DMS153 treated with DMSO at 0.1 percent for 48 hours (cell line): ENCODE results near the gene L3MBTL4.
"Not testable (repeated sequence)": the region's sequence is repeated elsewhere in the genome, so short reads cannot be mapped to it uniquely, and the experiment has no call there.

Source experiments
- DNase-seq: peaks from one replicate; lab custom pipeline; 2025; ENCODE audit not compliant: unreplicated experiment; lab: John Stamatoyannopoulos, UW

Gene L3MBTL4

DNA sequence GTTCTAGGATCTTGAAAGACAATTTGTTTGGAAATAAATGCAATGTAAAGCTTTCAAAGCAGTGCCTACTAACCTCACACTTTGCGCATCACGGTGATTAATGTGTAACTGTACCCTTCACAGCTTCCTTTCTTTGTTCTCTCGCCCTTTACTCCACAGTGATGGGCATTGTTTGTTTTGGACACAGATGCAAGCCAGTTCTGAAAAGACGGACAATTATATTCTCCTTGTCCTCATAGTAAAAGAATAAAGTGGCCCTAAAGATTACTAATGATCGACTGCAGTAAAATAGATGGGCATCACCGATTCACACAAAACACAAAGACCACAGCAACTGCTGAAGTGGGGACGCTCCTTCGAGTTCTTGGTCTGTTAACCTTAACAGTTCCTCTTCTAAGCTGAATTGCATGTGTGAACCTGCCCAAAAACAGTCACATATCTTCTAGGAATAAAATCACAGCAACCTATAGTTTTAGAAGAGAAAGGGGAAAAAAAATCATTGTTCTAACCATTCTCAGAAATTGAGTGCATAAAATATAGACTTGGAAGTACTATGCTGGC, 7.7 kb downstream of the L3MBTL4 start:
- DNase-seq = peak; percentile 7

DNA sequence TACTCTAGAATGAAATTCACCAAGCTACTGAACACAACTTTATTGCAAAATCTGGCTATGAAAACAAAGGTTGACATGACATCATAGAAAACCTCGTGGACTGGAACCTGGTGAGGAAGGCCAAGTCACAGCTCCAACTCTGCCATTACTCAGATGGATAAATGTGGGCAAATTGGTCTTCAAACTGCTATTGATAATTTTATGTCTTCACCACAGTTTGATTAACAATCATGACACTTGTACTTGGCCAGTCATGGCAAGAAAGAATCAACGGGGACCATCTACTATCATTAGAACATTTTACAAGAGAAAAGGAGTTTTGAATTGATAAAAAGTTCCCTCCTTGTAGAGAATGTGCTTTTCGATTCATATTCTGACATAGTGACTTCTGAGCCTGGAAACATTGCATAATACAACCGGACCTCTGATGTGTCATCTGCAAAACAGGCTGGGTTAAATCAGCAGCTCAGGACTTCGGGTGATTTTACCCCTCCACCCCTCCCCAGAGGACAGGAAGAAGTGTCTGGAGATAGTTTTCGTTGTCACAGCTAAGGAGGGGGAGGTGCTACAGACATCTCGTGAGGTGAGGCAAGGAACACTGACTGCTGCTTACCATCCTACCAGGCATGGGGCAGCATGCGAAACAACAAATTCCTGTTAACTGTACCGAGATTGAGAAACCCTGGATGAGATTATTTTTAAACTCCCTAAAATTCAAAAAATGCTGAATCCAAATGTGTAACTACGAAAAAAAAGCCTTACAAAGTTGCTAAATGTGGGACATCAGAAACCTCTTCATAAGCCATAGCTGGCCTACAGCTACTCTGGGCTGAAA, 8.4 kb downstream of the L3MBTL4 start:
- DNase-seq = no peak

DNA sequence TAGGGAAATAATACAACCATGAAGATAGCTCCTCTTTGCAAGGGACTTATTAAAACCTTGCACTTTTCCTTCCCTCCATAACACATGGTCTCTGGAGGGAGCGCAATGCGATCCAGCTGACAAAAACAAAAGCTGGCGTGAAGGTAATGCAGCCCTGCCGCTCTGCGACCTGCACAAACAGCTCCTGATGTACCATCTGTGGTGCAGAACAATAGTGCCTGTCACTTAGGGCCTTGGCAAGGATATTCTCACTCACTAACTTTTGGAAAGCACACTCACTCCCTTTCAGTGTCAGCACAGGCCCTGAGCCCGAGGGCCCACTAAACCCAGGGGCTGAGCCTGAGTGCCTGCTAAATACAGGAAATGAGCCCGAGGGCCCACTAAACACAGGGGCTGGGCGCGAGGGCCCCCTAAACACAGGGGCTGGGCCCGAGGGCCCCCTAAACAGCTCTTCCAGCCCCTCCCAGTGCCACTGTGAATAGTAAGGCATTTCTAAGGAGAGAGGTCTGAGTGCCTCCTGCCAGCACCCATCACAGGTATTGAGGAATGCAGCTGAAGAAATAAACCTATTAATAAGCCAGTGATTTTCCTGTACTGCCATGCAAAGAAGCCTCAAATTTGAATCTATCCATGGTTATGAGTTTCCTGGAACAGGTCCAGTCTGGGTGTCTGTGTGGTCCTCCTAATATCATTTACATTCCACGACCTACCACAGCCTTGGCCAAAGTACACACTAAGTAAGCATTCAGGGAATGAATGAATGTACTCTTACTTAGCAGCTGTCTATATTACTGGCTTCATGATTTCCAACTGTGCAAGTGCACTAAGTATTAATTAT, 9.3 kb downstream of the L3MBTL4 start:
- DNase-seq = no peak

DNA sequence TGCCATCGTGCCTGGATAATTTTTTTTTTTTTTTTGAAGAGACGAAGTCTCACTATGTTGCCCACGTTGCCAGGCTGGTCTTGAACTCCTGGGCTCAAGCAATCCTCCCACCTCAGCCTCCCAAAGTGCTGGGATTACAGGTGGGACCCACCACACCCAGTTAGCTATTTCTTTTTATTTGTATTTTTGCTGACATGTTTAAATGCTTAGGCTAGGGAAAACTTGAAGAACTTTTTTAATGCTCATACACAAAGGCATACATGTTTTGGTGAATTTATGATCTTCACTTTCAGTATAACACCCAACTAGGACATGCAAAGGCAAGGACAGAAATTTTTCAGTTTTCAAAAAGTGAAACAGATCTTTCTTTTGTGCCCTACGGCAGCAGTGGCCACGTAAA, 9.9 kb downstream of the L3MBTL4 start:
- no peak for DNase-seq

DNA sequence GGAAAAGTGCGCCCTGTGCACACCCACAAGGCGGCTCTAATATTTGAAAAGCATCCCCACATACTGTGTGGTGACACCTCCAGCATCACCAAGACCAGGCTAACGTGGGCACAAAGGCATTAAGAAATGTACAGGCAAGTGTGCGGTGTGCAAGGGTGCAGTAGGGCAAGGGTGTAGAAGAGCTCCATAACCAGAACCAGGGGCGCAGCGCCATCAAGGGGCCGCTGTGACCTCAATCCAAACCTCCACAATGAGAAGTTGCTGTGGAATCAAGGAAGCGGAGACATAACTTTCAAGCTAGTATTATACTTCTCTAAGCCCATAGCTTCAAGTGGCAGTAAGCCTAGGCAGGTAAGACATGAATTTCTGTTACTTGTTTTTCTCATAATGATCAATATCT, 13.0 kb downstream of the L3MBTL4 start:
- no peak for DNase-seq

DNA sequence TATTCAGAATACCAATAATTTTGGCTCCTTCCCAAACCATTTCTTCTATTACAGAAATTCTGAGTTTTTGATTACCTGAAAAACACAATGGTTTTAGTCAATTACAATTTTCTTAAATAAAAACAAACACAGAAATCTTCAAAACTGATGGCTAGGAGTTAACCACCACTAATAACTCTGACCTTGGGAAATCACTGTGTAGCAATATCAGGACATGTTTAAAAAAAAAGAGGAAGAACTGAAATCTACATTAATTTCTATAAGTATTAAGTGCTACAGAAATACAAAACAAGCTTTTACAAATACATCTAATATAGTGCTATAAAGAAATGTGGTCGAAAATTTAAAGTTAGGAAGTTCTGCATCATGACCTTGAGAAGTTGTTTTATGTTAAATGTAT, 14.9 kb downstream of the L3MBTL4 start:
- DNase-seq = no peak

DNA sequence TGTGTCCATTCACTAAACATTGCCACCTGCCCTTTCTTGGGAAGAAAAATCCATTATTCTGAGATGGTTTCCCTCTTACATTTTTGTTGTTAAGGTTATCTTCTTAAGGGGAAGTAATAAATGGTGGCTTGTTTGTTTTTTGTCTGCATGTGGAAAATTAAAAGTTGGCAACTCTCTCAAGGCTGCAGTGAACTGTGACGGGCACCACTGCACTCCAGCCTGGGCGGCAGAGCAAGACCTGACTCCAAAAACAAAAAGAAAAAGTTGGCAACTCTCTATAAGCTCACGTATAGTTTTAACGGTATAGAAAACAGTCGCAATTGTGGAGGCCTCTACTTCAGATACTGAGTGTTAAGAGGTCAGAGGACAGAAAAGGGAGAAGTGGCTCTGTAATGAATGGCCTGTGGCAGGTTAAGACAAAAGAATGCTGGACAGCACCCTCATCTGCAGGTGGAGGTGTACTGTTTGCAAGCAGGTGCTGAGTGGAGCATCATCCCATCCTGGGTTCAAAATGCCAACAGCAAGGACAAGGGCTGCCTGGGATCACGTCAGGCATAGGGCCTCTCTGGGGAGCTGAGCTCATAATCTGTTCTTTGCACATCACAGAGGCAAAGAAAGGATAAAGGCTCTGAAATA, 16.7 kb downstream of the L3MBTL4 start:
- no peak for DNase-seq

DNA sequence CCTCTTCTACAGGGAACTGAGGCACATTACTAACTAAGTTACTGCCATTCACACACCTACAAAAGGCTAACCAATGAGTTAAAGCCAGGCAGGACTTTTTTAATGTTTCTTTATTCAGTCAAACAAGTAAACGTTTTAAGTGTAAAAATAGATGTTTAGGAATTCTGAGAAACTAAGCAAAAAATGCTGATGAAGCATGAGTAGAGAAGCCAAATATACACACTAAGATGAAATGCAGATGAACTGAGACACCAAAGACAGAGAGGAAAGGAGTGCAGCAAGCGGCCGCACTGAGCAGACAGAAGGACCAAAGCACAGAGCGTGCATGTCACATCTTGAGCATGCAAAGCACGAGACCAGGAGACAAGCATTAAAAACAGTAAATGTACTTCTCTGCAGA, 17.9 kb downstream of the L3MBTL4 start:
- DNase-seq = no peak

DNA sequence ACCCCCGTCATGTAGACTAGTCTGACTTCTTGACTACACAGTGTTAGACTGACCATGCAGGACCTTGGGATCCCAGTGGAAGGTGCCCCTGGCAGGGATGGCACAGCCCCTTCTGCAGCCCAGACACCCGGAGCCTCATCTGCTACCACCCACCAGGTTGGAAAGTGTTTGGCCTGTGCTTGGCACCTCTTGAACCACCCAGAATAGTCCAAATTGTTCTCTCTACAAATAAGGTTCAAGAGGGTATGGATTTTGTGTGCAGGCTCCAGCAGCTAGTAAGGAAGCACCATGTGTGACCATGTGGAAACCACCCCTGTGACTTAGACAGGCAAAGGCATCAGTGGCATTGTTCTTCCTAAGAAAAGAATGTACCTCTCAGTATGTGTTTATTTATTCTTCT, 18.4 kb downstream of the L3MBTL4 start:
- DNase-seq = no peak

DNA sequence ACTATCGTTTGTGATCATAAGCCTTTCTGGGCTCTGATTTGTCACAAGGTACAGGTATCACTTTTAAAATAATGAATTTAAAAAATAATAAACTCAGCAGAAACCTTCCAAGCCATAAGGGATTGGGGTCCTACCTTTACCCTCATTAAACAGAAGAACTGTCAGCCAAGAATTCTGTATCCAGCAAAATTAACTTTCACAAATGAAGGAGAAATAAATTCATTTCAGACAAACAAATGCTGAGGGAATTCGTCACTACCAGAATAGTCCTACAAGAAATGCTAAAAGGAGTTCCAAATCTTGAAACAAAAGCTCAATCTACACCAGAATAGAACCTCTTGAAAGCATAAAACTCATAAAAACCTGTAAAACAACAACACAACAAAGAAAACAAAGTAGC, 25.7 kb downstream of the L3MBTL4 start:
- DNase-seq = no peak

DNA sequence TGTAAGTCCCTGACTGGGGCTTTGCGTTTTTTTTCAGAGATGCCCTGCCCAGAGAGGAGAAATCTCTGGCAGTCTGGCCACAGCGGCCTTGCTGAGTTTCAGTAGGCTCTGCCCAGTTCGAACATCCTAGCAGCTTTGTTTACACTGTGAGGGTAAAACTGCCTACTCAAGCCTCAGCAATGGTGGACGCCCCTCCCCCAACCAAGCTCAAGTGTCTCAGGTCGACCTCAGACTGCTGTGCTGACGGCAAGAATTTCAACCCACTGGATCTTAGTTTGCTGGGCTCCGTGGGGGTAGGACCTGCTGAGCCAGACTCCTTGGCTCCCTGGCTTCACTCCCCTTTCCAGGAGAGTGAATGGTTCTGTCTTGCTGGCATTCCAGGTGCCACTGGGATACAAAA, 31.7 kb downstream of the L3MBTL4 start:
- DNase-seq = no peak

DNA sequence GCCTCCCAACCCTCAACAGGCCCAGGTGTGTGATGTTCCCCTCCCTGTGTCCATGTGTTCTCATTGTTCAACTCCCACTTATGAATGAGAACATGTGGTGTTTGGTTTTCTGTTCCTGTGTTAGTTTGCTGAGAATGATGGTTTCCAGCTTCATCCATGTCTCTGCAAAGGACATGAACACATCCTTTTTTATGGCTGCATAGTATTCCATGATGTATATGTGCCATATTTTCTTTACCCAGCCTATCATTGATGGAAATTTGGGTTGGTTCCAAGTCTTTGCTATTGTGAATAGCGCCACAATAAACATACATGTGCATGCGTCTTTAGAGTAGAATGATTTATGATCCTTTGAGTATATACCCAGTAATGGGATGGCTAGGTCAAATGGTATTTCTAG, 37.2 kb downstream of the L3MBTL4 start:
- not testable (repeated sequence) for DNase-seq

DNA sequence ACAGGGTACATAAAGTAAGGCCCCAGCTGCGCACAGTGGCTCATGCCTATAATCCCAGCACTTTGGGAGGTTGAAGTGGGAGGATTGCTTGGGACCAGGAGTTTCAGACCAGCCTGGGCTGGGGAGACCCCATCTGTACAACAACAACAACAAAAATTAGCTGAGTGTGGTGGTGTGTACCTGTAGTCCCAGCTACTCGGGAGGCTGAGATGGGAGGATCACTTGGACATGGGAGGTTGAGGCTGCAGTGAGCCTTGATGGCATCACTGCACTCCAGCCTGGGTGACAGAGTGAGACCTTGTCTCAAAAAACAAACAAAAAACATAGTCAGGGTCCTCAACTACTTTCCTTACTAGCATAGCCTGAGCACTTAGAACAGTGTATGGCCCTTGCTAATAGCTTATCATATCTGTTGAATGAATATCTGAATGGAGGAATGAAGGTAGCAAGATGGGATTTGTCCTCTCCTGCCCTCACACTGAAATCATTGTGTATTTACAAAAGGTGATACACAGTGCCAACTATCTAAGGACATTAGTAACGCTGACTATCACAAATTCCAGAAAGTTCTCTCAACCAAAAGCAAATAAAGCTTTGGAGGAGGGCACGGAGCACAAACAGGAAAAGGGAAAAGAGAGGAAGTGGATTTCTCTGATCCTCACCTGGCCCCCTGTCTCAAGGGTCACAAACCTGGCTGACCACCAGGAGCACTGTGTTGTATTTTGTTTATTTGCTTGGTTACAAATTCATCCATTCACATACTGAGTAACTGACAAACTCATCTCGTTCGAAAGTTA, 38.1 kb downstream of the L3MBTL4 start:
- no peak for DNase-seq

DNA sequence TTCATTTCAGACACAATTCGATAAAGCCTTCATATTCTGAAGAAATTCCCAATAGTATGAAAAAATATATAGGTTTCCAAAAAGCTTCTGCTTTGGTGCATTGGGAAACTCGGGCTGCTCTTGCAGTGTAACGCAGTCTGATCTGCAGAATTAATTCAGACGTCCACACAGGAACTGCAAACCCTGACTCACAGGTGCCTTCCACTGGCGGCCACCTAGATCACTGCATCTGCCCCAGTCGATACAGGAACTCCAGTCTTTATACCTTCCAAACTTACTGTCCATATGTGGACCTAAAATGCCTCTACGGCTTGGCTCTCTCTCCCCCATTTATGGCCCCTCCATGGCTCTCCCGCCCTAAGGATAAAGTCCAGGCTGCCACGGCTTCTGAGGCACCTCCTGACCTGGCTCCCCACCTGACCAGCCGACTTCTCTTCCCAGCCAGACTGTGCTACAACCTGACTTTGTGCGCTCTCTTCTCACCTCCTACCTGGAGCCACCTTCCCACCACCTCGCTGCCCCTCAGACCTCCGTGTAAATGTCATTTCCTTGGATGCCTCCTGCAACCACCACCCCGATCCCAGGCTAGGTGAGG, 39.7 kb downstream of the L3MBTL4 start:
- DNase-seq = no peak

DNA sequence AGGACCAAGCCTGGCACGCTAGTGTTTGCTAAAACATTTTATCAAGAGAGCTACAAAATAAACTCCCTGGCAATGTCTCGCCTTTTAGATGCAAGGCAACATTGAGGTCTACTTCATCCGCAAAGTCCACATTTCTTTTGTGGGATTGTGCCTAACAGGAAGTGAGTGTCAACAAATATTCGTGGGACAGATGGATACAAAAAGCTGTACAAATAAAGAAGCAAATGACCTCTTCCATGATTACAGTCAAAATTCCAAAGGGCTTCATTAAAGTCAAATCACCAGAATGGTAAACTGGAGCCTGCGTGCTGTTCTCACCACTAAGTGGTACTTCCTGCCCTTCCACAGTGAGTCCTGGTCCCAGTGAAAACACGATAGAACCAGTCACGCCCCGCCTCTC, 40.4 kb downstream of the L3MBTL4 start:
- peak; percentile 86 for DNase-seq

DNA sequence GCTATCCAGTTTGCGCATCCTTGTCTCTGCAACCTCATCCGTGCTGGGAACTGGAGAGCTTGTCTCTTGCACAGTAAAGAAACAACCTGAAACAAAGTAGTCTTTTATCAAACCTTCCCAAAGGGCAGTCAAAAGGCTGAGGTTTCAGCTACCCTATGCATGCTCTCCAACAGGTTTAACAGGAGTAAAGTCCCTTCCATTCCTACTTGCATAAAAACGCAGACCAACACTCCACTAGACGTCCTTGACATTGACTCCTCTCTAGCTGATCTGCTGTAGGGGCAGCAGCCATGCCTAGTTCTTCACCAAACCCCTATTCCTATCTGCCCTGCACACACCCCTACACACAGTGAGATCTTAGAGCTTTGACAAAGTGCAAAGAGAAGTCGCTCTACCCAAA, 41.5 kb downstream of the L3MBTL4 start:
- DNase-seq = no peak

DNA sequence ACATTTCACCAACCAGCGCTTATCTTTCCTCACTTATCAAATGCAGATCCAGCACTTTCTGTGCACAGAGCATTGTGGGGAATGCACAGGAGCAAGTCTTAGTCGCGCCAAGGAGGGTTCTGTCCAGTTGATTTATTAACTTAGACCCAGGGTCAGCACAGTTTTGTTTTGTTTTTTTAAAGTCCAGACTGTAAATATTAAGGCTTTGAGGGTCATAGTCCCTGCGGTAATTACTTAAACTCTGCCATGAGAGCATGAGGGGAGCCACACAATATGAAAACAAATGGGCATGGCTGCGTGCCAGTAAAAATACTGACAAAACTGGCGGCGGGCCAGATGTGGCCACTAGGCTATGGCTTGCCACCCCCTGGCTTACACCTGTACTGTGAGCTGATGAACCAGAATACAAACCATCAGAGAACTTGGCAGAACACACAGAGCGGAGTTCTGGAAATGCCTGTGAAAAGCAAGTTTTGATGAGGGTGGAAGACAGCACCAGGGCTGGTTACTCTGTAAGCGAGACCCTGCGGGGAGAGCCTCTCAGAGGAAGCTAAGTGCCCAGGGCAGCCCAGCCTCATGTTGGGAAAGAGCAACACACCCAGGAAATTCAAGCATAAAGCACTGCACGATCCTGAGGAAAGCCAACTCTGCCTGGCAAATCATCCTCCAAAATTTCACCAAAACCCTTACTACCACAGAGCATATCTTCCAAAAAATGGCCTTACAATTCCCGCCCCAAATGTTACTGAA, 43.6 kb downstream of the L3MBTL4 start:
- DNase-seq = peak; percentile 70

DNA sequence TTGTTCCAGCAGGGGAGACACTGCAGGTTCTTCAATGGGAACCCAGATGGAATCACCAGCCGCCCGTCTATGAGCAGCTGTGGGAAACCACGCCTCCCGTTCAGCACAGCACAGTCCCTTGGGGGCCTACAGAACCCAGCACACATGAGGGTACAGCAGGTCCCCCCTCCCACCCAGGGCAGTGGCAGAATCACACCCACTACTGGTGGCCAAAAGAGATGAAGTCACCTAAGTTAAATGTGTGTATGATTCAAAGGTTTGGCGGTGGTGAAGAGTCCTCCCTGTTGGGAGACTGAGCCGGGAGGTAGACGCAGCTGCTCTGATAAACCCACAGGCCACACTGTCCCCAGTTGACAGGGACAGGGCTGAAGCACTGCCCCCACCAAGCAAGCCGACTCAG, 44.3 kb downstream of the L3MBTL4 start:
- peak; percentile 18 for DNase-seq

DNA sequence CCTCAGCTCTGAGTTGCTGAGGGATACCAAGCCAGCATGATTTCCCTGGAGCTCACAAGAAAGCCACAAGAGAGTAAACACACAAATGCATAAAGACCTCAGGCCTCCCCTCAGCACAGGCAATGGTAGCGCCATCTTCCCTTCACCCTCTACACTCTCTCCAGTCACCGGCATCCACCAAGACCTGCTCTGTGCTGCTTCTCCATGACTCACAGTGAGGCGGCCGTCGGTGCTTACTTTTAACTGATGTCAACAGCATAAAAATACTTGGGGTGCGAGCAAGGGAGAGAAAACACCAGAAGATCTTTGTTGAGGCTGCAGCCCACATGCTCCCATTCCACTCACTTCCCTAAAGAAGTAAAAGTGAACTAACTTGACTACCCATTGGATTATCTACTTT, 46.7 kb downstream of the L3MBTL4 start:
- no peak for DNase-seq

DNA sequence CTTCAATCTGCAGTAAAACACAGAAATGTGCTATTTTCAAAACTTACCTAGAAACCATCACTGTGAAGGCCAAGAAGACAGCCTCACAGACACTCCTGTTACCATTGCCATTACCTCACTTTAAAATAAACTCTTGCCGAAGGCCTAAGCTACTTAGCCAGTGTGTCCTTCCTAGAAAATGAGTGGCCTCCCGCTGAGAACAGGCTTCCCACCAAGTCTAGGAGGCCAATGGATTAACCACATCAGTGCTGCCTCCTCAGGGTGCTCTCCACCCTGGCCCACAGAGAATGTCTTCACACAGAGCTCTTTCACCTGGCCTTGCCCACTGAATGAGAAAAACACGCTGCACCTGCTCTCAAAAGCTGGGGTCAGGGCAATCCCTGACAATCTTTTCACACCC, 47.5 kb downstream of the L3MBTL4 start:
- DNase-seq = no peak
